DND-41 (cell line): ENCODE measurements around the gene PARVB.

Experiments used
- ATAC-seq: fragments of 200-7000 bp; cut with Tn5 transposase; 3 replicates; pipeline ENCODE4 v1.9.1; 2021; ENCODE audit warnings: low read depth; ENCODE audit not compliant: insufficient read depth
- DNase-seq: peaks from one replicate; pipeline ENCODE4 v3.0.0-alpha.2; 2020
- H2AFZ ChIP-seq: 2 replicates; pipeline ENCODE4 v1.6.0; 2012; ENCODE audit warnings: low read depth, low read length
- H3K27ac ChIP-seq: 2 replicates; pipeline ENCODE4 v1.5.1; 2012; ENCODE audit warnings: low read length, inconsistent platforms
- H3K27me3 ChIP-seq: fragments of 200-600 bp; sonication (generic); 2 replicates; pipeline ENCODE4 v1.6.0; 2012; ENCODE audit warnings: low read length, mild to moderate bottlenecking, inconsistent platforms; ENCODE audit not compliant: insufficient read depth, poor library complexity
- H3K36me3 ChIP-seq: 2 replicates; pipeline ENCODE4 v1.5.1; 2012; ENCODE audit warnings: low read length, inconsistent platforms; ENCODE audit not compliant: insufficient read depth
- H3K4me1 ChIP-seq: 2 replicates; pipeline ENCODE4 v1.5.1; 2012; ENCODE audit warnings: mild to moderate bottlenecking, low read length; ENCODE audit not compliant: insufficient read depth
- H3K4me2 ChIP-seq: 2 replicates; pipeline ENCODE4 v1.6.0; 2012; ENCODE audit warnings: mild to moderate bottlenecking, moderate library complexity, low read length, inconsistent platforms; ENCODE audit not compliant: insufficient read depth
- H3K4me3 ChIP-seq, 2 experiments: fragments of 200-600 bp in 1 of 2; shearing (Covaris generic) in 1 of 2; 2 replicates each; pipeline ENCODE4 v1.5.1; 2012 to 2016; ENCODE audit warnings: inconsistent platforms in 2 of 2, low read length in 2 of 2, mild to moderate bottlenecking in 2 of 2, low read depth in 1 of 2, moderate library complexity in 1 of 2
- H3K79me2 ChIP-seq: 2 replicates; pipeline ENCODE4 v1.6.0; 2012; ENCODE audit warnings: low read length, inconsistent platforms; ENCODE audit not compliant: insufficient read depth
- H3K9ac ChIP-seq: 2 replicates; pipeline ENCODE4 v1.6.0; 2012; ENCODE audit warnings: low read depth, mild to moderate bottlenecking, inconsistent platforms, low read length, moderate library complexity
- H3K9me3 ChIP-seq: 2 replicates; pipeline ENCODE4 v1.5.1; 2012; ENCODE audit warnings: low read length, moderate library complexity, mild to moderate bottlenecking, inconsistent platforms; ENCODE audit not compliant: insufficient read depth, severe bottlenecking
- H4K20me1 ChIP-seq: 2 replicates; pipeline ENCODE4 v1.6.0; 2012; ENCODE audit warnings: low read length; ENCODE audit not compliant: insufficient read depth
- CTCF ChIP-seq: IDR thresholded peaks from 2 replicates; pipeline ENCODE4 v1.5.1; 2012; ENCODE audit warnings: borderline replicate concordance, low read length, moderate library complexity, mild to moderate bottlenecking; ENCODE audit not compliant: poor library complexity, severe bottlenecking; ENCODE audit errors: extremely low read depth
- EZH2 ChIP-seq: IDR thresholded peaks from 3 replicates; pipeline ENCODE4 v1.6.1; 2012; ENCODE audit warnings: borderline replicate concordance, low read depth, mild to moderate bottlenecking, moderate library complexity, low read length, inconsistent platforms; ENCODE audit not compliant: severe bottlenecking

Gene PARVB

GRCh38 chr22:44131412-44131811 is 107.3 kb downstream of the PARVB start:
- H3K27ac ChIP-seq: no peak overlapping the region
- peaks cover 9% of the 10 kb centered on the region for H3K9me3 ChIP-seq
- no peak overlapping the region for H3K4me3 ChIP-seq
- no peaks in the 10 kb centered on the region for H4K20me1 ChIP-seq
- H3K4me2 ChIP-seq: no peak overlapping the region
- H3K9ac ChIP-seq: no peak overlapping the region
- H3K27me3 ChIP-seq: peaks cover 14% of the 10 kb centered on the region
- TF ChIP-seq EZH2 (no peak), CTCF (no peak)
- no peak for DNase-seq
- no peak for ATAC-seq
- H3K4me1 ChIP-seq: peaks cover 6% of the 10 kb centered on the region; the same call in 1 of the 2 replicates
- H3K36me3 ChIP-seq: no peaks in the 10 kb centered on the region
- no peak overlapping the region for H2AFZ ChIP-seq
- no peaks in the 10 kb centered on the region for H3K79me2 ChIP-seq

- Histone ChIP-seq H3K9me3 (peaks cover 4% of the 10 kb centered on the region), H3K4me3 (no peak overlapping the region), H3K4me2 (no peak overlapping the region), H3K36me3 (no peaks in the 10 kb centered on the region), H2AFZ (no peak overlapping the region), H3K79me2 (no peaks in the 10 kb centered on the region), H4K20me1 (no peaks in the 10 kb centered on the region), H3K27me3 (peaks cover 14% of the 10 kb centered on the region), H3K27ac (no peak overlapping the region), H3K9ac (no peak overlapping the region), H3K4me1 (peaks cover 6% of the 10 kb centered on the region; the same call in 1 of the 2 replicates)
- DNase-seq: no peak
- no peak for ATAC-seq
- no peak for TF ChIP-seq CTCF
- TF ChIP-seq EZH2: no peak
These were observed 108.0 kb downstream of the PARVB start for GRCh38 chr22:44131989-44132685.

GRCh38 chr22:44132724-44133123 is 108.6 kb downstream of the PARVB start:
- DNase-seq (no peak), ATAC-seq (no peak)
- no peak overlapping the region for H3K4me2 ChIP-seq
- no peak overlapping the region for H3K27ac ChIP-seq
- no peaks in the 10 kb centered on the region for H3K9me3 ChIP-seq
- TF ChIP-seq CTCF (no peak), EZH2 (no peak)
- no peaks in the 10 kb centered on the region for H3K36me3 ChIP-seq
- peaks cover 14% of the 10 kb centered on the region for H3K27me3 ChIP-seq
- no peaks in the 10 kb centered on the region for H3K79me2 ChIP-seq
- H3K4me1 ChIP-seq: peaks cover 6% of the 10 kb centered on the region; the same call in 1 of the 2 replicates
- no peak overlapping the region for H3K4me3 ChIP-seq
- no peak overlapping the region for H2AFZ ChIP-seq
- H3K9ac ChIP-seq: no peak overlapping the region
- no peaks in the 10 kb centered on the region for H4K20me1 ChIP-seq
